Stimulated activated CD8-positive, alpha-beta memory T cell treated with anti-CD3 and anti-CD28 coated beads, Interleukin-2, amount 100 ng/mL, for 1 hour (primary cell): Measurements from ENCODE around the gene TRANK1.
"Not testable (repeated sequence)": the region's sequence is repeated elsewhere in the genome, so short reads cannot be mapped to it uniquely, and the experiment has no call there.

Experiments used
- DNase-seq, 2 donors: peaks; one replicate each; pipeline ENCODE4 v3.0.0-alpha.2; 2020; ENCODE audit warnings: low read depth in 2 of 2

TRANK1 gene

DNA sequence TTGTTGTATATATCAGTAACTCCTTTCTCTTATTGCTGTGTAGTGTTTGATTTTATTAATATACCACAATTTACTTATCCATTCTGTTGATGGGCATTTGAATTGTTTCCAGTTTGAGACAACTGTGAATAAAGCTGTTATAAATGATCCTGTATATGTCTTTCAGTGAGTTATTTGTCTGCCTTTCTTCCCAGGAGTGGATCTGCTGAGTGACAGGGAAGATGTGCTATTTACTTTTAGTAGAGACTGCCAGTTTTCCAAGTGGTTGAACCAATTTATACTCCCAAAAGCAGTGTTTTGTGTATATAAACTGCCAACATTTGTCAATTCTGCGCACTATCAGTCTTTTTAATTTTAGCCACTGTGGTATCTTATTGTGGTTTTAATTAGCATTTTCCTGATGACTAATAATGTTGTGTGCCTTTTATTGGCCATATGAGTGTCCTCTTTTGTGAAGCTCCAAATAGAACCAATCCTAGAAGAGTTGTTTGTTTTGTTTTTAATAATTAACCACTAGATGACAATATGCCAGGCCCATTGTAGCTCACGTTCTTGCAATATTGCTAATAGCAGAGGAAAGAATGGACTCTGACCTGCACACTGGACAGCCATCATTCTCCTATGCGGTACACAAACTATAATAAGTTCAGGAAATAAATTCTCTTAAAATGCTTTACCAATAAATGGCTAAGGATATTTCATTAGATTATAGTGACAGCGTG, 25.3 kb downstream of the TRANK1 start:
- DNase-seq: no peak

DNA sequence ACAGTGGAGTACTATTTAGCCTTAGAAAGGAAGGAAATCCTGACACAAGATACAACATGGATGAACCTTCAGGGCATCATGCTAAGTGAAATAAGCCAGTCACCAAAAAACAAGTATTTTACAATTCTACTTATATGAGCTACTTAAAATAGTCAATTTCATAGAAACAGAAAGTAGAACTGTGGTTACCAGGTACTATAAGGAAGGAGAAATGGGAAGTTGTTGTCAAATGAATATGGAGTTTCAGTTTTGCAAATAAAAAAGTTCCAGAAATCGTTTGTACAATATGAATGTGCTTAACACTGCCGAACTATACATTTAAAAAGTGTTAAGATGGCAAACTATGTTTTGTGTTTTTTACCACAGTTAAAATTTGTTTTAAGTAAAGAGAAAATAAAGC, 26.8 kb downstream of the TRANK1 start:
- DNase-seq: no peak

DNA sequence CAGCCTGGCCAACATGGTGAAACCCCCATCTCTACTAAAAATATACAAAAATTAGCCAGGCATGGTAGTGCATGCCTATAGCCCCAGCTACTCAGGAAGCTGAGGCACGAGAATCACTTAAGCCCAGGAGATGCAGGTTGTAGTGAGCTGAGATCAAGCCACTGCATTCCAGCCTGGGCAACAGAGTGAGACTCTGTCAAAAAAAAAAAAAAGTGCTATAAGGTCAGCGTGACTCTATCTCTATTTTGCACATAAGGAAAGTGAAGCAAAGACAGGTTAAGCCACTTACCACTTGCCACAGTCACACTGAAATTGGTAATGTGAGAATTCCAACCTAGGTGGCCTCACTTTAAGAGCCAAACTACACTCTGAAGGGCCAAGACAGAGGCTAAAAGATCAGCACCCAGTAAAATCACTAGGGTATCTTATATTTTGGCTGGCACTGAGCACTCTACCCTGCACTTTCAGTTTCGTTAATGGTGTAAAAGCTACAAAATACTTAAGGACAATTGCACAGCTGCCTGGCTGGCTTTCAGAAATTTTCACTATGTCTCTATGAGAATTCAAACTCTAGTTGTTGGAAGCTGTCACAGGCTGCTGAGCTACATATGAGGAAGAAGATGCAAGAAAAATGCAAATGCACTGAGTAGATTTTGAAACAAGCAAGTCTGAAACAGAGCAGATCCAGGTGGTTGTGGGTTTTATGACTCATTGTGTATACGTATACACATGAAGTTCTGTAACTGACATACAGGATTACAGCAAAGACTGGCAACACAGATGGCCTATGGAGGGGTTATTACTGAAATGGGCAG, 32.7 kb downstream of the TRANK1 start:
- DNase-seq: no peak

DNA sequence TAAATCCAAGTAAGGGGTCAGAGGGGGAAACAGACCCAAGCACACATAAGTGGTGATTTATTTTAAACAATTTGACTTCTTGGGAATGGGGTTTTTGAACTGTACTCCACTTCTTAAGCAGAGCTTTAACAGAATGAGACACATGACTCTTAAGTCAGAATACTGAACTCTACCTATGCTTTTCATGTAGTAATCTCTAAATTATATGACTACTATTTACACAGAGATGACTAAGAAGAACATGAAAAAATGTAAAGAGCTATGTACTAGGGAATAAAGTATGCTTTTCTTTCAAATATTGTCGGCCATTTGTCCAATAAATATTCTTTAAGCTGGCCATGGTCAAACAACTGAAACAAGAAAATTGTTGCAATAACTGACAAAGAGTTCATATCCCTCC, 35.2 kb downstream of the TRANK1 start:
- DNase-seq: no peak

DNA sequence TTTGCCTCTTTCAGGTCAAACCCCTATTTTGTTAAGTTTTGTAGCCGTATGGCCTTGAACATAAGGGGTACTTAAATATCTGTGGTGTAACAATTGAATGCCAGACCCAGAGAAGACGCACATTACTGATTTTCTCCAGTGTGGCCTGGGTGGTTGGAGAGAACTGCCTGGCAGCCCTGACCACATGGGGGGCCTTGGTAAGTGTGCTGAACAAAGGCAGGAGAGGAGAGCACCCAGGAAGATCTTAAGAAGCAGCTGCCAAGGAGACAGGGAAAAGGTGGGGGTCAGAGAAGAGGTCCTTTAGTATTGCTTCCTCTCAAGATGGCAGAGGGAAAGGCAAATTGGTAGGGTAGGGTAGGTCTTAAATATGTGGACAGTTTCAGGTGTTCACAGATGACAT, 35.7 kb downstream of the TRANK1 start:
- no peak for DNase-seq

DNA sequence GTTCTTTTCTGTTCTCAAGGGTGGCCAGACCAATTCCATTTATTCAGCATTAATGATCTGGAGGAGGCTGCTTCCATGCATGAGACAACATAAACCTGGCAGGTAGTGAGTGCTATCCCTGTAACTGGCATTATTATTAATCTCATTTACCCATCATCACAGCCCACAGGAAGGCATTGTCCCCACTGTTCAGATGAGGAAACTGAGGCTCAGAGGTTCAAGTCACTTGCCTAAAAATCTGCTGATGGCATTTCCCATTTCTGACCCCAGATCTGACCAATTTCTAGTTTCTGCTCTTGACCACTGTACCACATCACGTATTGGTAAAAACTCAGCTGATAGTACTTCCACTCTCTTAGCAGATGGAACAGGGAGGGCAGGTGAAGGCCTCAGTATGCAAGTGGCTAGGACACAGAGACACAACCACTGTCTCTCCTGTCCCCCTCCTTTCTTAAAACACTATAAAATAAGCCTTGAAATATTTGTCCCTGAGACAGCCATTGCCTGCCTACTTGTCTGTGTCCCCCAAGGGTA, 36.1 kb downstream of the TRANK1 start:
- DNase-seq: no peak

DNA sequence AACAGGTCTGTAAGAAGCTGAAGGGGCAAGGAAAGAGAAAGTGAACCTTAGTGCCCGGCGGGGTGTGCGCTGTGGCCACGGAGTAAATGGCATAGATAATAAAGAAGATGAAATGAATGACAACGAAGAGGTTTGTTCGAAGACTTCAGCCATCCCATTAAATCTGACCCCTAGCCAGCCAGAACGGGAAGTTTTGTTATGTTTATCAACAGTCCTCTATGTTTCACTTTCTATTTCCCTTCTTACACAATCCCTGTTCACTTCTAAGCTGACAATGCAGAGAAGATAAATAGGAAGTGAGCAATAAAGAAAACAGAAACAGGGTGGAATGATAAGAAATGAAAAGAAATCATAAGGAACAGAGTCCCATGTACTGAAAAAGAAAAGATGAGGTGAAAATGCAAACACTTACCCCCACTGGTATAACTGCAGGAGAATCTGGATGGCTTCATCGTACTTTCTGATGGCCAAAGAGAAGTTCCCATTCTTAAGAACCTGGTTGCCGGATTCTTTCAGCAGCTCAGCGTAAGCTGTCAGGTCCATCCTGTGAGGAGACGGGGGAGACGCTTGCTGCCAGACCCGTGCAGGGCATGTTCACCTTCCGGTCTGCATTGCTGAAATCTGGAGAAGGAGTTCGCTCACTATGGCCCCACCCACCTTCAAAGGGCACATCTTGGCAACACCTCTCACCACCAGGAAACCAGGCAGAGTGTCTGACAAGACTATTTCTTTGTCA, 36.8 kb downstream of the TRANK1 start:
- DNase-seq: peak; percentile 43 to 44

DNA sequence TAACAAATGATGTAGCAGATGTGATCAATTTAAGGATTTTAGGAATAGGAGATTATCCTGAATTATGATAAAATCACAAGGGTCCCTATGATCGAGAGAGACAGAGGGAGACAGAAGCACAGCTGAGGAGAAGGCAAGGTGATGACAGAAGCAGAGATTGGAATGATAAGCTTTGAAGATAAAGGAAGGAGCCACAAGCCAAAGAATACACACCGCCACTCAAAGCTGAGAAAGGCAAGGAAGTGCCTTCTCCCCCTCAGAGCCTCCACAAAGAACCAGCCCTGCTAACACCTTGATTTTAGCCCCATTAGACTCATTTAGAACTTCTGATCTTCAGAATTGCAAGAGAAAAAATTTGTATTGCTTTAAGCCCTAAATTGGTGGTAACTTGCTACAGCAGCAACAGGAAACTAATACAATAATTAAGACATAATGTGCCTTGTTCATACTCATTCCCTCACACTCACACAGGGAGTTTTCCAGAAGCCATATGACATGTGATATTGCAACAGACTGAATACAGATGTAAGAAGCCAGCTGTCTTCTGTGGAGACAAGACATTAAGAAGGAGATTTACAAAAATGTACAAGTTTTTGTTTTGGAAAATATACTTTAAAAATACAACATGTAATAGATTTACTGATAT, 38.2 kb downstream of the TRANK1 start:
- DNase-seq: no peak

DNA sequence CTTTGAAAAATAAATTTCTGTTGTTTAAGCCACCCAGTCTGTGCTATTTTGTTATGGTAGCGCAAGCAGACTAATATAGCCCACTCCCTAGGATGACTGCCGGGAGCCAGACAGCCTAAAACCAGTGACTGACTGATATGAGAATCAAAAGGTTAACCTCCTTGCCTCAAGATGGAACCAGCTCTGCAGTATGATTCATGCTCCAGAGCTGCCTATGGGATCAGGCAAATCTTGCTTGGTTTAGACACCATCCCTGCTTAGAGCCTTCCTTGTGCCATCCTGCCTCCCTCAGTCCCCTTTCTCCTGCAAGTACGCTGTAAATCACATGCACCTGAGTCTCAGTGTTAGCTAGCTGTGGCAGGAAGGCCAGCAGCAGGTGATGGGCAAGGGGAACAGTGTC, 39.3 kb downstream of the TRANK1 start:
- no peak for DNase-seq

DNA sequence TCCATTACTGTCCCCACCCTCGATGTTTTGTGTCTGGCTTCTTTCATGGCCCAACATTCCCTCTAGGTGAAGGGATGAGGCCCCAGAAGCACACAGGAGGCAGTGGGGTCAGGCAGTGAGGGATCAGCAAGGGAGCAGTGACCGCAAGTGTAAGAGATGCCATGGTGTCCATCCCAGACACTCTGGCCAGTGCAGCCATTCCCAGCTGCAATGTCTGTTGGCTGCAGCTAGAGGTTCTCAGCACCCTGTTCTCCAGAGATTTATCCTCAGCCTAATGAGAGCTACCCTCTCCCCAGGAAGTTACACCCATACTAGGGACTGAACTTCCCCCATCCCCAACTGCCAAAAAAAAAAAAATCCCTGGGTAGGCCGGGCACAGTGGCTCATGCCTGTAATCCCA, 40.2 kb downstream of the TRANK1 start:
- no peak for DNase-seq

DNA sequence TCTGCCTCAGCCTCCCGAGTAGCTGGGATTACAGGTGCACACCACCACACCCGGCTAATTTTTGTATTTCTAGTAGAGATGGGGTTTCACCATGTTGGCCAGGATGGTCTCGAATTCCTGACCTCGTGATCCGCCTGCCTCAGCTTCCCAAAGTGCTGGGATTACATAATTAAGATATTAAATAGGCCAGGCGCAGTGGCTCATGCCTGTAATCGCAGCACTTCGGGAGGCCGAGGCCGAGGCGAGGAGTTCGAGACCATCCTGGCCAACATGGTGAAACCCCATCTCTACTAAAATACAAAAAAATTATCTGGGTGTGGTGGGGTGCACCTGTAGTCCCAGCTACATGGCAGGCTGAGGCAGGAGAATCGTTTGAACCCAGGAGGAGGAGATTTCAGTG, 40.8 kb downstream of the TRANK1 start:
- not testable (repeated sequence) for DNase-seq

DNA sequence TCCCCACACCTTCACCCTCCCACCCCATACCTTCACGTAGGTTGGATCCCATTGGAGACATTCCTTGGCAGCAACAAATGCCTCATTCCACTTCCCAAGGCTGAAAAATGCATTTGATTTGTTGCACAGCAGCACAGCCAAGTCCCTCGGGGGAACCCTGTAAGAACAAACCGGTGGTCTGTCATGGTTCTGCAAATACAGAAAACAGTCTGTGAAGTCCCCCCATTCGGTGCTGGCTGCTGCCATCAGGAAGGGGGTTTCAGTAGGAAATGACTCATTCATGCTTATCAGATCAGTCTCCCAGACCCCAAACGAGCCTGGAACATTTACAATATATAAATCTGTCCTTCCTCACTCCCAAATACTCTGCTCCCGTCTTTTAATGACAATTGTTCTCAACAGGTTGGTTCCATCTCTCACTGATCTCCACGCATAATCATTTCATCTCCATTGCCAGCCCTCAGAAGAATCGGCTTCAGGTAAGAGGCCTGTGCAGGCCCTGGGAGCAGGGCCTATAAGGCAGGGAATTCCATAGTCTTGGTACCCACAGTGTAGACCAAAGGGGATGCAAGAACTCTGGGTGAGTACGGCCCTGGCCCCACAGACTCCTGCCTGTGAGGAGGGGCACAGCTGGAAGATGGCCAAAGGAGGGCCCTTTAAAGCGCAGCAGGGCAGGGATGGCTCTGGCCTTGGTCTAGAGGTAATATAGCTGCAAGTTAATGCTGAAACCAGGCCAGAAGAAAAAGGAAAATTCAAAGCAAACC, 41.6 kb downstream of the TRANK1 start:
- no peak for DNase-seq

DNA sequence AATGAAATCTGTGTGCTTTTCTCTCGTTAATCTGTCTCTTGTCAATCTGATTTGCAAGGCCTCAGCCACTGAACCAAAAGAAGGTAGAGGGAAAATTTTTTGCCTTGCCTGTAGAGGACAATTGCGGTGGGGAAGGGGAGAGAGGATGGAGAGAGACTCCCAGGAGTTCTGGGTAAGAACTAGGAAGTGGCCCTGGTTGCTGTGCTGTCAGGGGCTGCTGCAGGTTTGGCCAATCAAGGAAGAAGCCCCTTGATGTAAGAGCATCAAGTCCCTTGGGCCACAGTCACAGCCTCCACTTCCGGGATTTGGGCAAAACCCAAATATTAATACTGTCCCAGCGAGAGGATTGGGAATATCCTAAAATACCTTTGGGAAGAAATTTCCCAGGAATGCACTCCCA, 43.3 kb downstream of the TRANK1 start:
- DNase-seq: no peak

DNA sequence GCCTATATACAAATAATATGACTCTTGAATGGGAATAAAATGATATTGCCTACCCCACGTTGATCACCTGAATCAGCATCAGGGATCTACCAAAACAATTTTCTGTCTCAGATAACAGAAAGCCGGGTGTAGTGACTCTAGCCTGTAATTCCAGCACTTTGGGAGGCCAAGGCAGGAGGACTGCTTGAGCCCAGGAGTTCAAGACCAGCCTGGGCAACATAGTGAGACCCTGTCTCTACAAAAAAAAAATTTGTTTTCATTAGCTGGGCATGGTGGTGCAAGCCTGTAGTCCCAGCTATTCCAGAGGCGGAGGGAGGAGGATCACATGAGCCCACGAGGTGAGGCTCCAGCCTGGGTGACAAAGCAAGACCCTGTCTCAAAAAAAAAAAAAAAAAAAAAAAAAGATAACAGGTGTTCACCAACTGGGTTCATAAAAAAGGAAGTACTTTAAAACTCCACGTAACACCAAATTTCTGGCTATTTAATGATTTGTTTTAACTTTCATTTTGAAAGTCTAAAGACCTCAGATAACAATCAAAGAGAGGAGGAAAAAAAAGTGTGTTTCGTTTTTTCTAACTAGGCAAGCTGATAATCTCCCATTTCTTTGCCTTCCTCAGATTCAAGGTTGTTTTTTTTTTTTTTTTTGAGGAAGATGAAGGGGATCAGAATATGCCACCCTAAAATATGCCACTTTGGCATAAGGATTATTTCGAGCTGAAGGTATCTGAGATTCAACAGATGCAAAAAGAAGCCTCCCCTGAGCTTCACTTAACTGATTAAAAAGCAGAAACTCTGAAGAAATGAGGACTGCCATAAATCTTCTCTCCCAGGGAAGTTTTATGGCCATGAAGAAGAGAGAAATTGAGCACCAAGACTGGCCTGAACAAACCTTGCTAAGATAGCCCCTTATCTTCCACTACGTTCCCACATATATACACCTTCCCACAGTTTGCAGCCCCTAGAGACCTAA, 44.1 kb downstream of the TRANK1 start:
- DNase-seq: no peak

DNA sequence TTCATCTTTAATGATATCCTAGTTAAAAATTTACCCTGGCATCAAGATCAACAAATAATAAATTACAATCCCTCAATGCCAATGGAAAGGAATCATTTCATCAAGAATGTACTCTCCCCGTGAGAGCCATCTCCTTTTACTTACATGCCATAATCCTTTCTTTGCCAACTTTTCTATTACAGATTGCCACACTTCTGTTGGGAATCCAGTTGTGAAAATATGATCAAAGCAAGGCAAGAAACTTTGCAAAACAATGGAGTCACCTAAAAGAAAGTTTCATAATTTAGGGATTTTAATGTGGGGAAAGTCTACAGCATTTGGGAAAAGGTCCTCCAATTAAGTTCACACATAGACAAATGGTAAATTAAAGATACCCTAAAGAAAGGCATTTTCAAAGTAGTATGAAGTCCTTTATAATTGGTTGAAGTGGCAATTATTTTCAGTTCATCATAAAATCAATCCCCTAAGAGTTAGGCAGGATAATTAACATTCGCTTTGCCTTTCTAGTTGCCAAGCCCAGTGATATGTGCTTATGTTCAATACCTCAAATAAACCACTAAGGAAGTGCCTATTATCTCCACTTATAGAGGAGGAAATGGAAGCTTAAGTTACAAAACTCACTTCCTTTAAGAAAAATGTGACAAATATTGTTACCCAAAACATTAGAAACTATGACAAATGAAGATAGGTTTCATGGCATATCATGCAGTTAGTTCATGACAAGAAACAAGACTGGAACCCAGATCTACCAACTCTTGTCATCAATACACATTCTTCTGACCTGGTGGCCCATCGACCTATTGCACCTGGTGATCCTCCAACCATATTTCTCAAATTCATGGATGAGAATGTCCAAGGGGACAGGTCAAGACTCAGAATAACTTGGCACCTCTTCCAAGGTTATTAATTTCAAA, 49.1 kb downstream of the TRANK1 start:
- DNase-seq: no peak

DNA sequence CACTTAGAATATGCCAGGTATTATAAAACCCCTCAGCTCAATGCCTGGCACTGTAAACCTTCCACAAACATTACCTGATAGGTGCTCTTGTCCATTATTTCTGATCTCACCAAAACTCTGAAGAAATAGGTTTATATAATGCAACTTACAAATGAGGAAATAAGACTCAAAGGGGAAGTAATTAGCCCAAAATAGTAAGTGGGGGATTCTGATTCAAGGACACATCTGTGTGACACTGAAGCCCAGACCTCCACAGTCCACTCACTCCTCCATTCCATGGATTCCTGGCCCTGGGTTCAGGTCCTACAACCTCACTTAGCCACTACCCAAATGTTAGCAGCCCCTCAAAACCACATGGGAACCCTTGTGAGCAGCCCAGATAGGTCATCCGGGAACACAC, 49.9 kb downstream of the TRANK1 start:
- no peak for DNase-seq

DNA sequence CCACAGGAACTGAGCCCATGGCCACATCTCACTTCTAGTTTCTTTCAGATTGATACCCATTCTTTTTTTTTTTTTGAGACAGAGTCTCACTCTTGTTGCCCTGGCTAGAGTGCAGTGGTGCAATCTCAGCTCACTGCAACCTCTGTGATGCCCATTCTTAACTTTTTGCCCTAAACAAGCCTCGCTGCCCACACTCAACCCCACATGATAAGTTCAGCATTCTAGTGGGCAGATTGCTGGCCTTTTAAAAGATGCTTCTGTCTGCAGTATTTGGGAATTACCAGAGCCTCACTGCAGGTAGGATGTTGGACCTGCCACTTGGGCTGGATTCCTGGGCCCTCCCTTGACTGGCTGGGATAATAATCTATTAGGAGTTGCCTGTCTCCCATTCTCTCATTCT, 51.0 kb downstream of the TRANK1 start:
- no peak for DNase-seq

DNA sequence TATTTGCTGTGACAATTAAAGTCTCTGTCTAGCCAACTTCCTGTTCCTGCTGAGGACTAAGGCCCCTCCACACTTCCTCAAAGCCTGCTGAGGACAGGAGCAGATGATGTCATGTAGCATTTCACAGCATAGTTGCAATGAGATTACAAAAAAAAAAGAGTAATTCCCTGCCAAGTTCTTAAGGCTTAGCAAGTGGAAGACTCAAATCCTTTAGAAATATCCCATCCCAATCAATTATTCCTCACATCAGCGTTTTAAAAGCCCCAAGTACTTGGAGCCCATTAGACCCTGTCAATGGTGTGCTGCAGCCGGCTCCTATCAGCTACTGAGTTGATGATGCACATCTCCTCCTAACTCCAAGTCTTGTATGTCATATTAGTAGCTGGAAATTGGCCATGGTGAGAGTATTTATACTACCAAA, 51.7 kb downstream of the TRANK1 start:
- no peak for DNase-seq
